H9 (cell line): ENCODE data around the gene TLR5. TPM values are rescaled to one million over a fixed set of nuclear protein-coding genes. Genes with fewer than 3 reads are reported as not detected.

ENCODE experiments used
- DNase-seq: peaks from one replicate; pipeline ENCODE4 v3.0.0-alpha.2; 2017
- H2AFZ ChIP-seq: one replicate; pipeline ENCODE4 v1.6.1; 2013; ENCODE audit warnings: mild to moderate bottlenecking, low read length, control low read depth, moderate library complexity
- H2AK5ac ChIP-seq: 2 replicates; pipeline ENCODE4 v1.6.1; 2013; ENCODE audit warnings: low read length, control low read depth, mixed read lengths; ENCODE audit not compliant: insufficient read length
- H2BK120ac ChIP-seq: one replicate; pipeline ENCODE4 v1.6.1; 2013; ENCODE audit warnings: low read depth, mild to moderate bottlenecking, low read length, control low read depth, inconsistent platforms; ENCODE audit not compliant: poor library complexity, severe bottlenecking
- H2BK12ac ChIP-seq: 2 replicates; pipeline ENCODE4 v1.6.1; 2013; ENCODE audit warnings: low read length, control low read depth, mixed read lengths, low read depth; ENCODE audit not compliant: insufficient read length
- H2BK15ac ChIP-seq: 2 replicates; pipeline ENCODE4 v1.6.1; 2013; ENCODE audit warnings: low read depth, low read length, control low read depth
- H2BK20ac ChIP-seq: one replicate; pipeline ENCODE4 v1.6.1; 2013; ENCODE audit warnings: low read depth, mild to moderate bottlenecking, low read length, control low read depth, inconsistent platforms; ENCODE audit not compliant: poor library complexity, severe bottlenecking
- H2BK5ac ChIP-seq: 2 replicates; pipeline ENCODE4 v1.6.1; 2013; ENCODE audit warnings: low read length, control low read depth, mixed read lengths; ENCODE audit not compliant: insufficient read length
- H3K14ac ChIP-seq: 2 replicates; pipeline ENCODE4 v1.6.1; 2013; ENCODE audit warnings: low read length, control low read depth; ENCODE audit not compliant: insufficient read depth
- H3K18ac ChIP-seq: 2 replicates; pipeline ENCODE4 v1.6.1; 2013; ENCODE audit warnings: low read depth, mild to moderate bottlenecking, mixed read lengths, low read length, control low read depth; ENCODE audit not compliant: insufficient read length
- H3K23ac ChIP-seq: 2 replicates; pipeline ENCODE4 v1.6.1; 2013; ENCODE audit warnings: low read length, control low read depth, mixed read lengths, low read depth; ENCODE audit not compliant: insufficient read length
- H3K23me2 ChIP-seq: 2 replicates; pipeline ENCODE4 v1.6.1; 2013; ENCODE audit warnings: low read depth, mild to moderate bottlenecking, mixed read lengths, low read length, control low read depth; ENCODE audit not compliant: insufficient read length, poor library complexity, severe bottlenecking
- H3K27ac ChIP-seq: 2 replicates; pipeline ENCODE4 v1.5.1; 2013; ENCODE audit warnings: low read length, control low read depth, mixed read lengths, low read depth; ENCODE audit not compliant: insufficient read length
- H3K27me3 ChIP-seq: 2 replicates; pipeline ENCODE4 v1.6.1; 2013; ENCODE audit warnings: low read length, control low read depth, inconsistent platforms; ENCODE audit not compliant: insufficient read depth
- H3K4ac ChIP-seq: 2 replicates; pipeline ENCODE4 v1.6.1; 2013; ENCODE audit warnings: low read depth, mild to moderate bottlenecking, control low read depth, inconsistent platforms, low read length, moderate library complexity
- H3K4me1 ChIP-seq: 2 replicates; pipeline ENCODE4 v1.6.1; 2013; ENCODE audit warnings: low read length, control low read depth, inconsistent platforms; ENCODE audit not compliant: insufficient read depth
- H3K4me2 ChIP-seq: 2 replicates; pipeline ENCODE4 v1.6.1; 2013; ENCODE audit warnings: low read length, control low read depth, mixed read lengths; ENCODE audit not compliant: insufficient read length, insufficient read depth
- H3K56ac ChIP-seq: 2 replicates; pipeline ENCODE4 v1.6.1; 2013; ENCODE audit warnings: low read depth, mild to moderate bottlenecking, mixed read lengths, low read length, control low read depth; ENCODE audit not compliant: insufficient read length
- H3K79me1 ChIP-seq: 2 replicates; pipeline ENCODE4 v1.6.1; 2013; ENCODE audit warnings: low read depth, mild to moderate bottlenecking, moderate library complexity, low read length, control low read depth, inconsistent platforms; ENCODE audit not compliant: insufficient read depth, poor library complexity, severe bottlenecking
- H3K79me2 ChIP-seq: 2 replicates; pipeline ENCODE4 v1.6.1; 2013; ENCODE audit warnings: low read length, control low read depth, inconsistent platforms; ENCODE audit not compliant: insufficient read depth
- H3K9ac ChIP-seq: 2 replicates; pipeline ENCODE4 v1.6.1; 2013; ENCODE audit warnings: low read length, control low read depth, mixed read lengths; ENCODE audit not compliant: insufficient read length; ENCODE audit errors: extremely low read depth
- H3K9me3 ChIP-seq: one replicate; pipeline ENCODE4 v1.6.1; 2013; ENCODE audit warnings: low read depth, low read length, inconsistent platforms; ENCODE audit not compliant: control insufficient read depth
- H3T11ph ChIP-seq: one replicate; pipeline ENCODE4 v1.6.1; 2013; ENCODE audit warnings: mild to moderate bottlenecking, low read length, control low read depth, inconsistent platforms
- H4K20me1 ChIP-seq: one replicate; pipeline ENCODE4 v1.6.1; 2013; ENCODE audit not compliant: control insufficient read depth, insufficient read length, insufficient read depth
- H4K5ac ChIP-seq: 2 replicates; pipeline ENCODE4 v1.6.1; 2013; ENCODE audit warnings: low read depth, mild to moderate bottlenecking, mixed read lengths, low read length, control low read depth; ENCODE audit not compliant: insufficient read length
- H4K8ac ChIP-seq: replicated peaks from 2 replicates; pipeline ENCODE4 v1.6.1; 2013; ENCODE audit warnings: low read length, control low read depth, mixed read lengths, low read depth; ENCODE audit not compliant: insufficient read length
- H4K91ac ChIP-seq: 2 replicates; pipeline ENCODE4 v1.6.1; 2013; ENCODE audit warnings: low read depth, mild to moderate bottlenecking, moderate library complexity, mixed read lengths, low read length, control low read depth; ENCODE audit not compliant: insufficient read length
- H3K27ac Mint-ChIP-seq, 3 experiments: 2 replicates in 2 of 3; 3 replicates in 1 of 3; pipeline ENCODE4 v1.8.0; 2020 to 2021; ENCODE audit warnings: mixed read lengths in 3 of 3, mild to moderate bottlenecking in 1 of 3, moderate library complexity in 1 of 3
- H3K27me3 Mint-ChIP-seq: 2 replicates; pipeline ENCODE4 v1.8.0; 2021; ENCODE audit warnings: low read depth, mild to moderate bottlenecking, moderate library complexity, mixed read lengths
- H3K36me3 Mint-ChIP-seq, 3 experiments: 2 replicates in 2 of 3; 3 replicates in 1 of 3; pipeline ENCODE4 v1.8.0; 2020 to 2021; ENCODE audit warnings: low read depth in 3 of 3, mixed read lengths in 3 of 3; ENCODE audit not compliant: insufficient read depth in 1 of 3
- H3K4me1 Mint-ChIP-seq, 2 experiments: 2 replicates each; pipeline ENCODE4 v1.8.0; 2020; ENCODE audit warnings: mixed read lengths in 2 of 2
- H3K4me3 Mint-ChIP-seq, 2 experiments: 2 replicates in 1 of 2; 3 replicates in 1 of 2; pipeline ENCODE4 v1.8.0; 2020 to 2021; ENCODE audit warnings: mild to moderate bottlenecking in 2 of 2, mixed read lengths in 2 of 2, moderate library complexity in 1 of 2
- H3K9me3 Mint-ChIP-seq, 2 experiments: 2 replicates in 1 of 2; 3 replicates in 1 of 2; pipeline ENCODE4 v1.8.0; 2020; ENCODE audit warnings: mild to moderate bottlenecking in 2 of 2, mixed read lengths in 2 of 2, moderate library complexity in 1 of 2
- CTCF ChIP-seq: fragments of 200-600 bp; sonication (generic); conservative IDR thresholded peaks from 3 replicates; pipeline ENCODE4 v1.8.0; 2021; ENCODE audit warnings: antibody characterized with exemption, mild to moderate bottlenecking
- WGBS: extraction: QIAGEN DNeasy Blood & Tissue Kit; methylation state at CpG from one replicate; pipeline ENCODE4 v1.1.7; 2013; ENCODE audit warnings: missing lambda C conversion rate, low lambda C conversion rate, mixed read lengths; ENCODE audit not compliant: insufficient read length; ENCODE audit errors: extremely low coverage; 5-methylcytosine and 5-hydroxymethylcytosine counted together
- total RNA-seq: library from RNA; stranded (reverse); gene quantifications from 2 replicates; pipeline ENCODE4 v1.2.1, GENCODE V29; 2021

The TLR5 gene
- total RNA-seq, 1 experiment from 2014 or later = not detected

GRCh38 chr1:223177681-223178080 lies 34.6 kb upstream of the TLR5 start:
- Histone ChIP-seq H3K4ac (no peak overlapping the region), H4K8ac (no peak overlapping the region), H2BK20ac (no peak overlapping the region), H2BK120ac (no peak overlapping the region), H2BK12ac (no peak overlapping the region), H3K27me3 (no peaks in the 10 kb centered on the region), H3T11ph (no peak overlapping the region), H4K91ac (no peak overlapping the region), H3K9ac (no peak overlapping the region), H4K20me1 (no peaks in the 10 kb centered on the region), H3K14ac (no peak overlapping the region), H3K79me2 (no peaks in the 10 kb centered on the region), H3K27ac (no peak overlapping the region), H3K23ac (no peak overlapping the region), H3K23me2 (no peaks in the 10 kb centered on the region), H2AK5ac (no peak overlapping the region), H2BK5ac (no peak overlapping the region), H3K79me1 (no peaks in the 10 kb centered on the region), H2BK15ac (no peak overlapping the region), H3K4me2 (no peak overlapping the region), H3K4me1 (no peaks in the 10 kb centered on the region), H3K9me3 (no peaks in the 10 kb centered on the region), H2AFZ (no peak overlapping the region), H4K5ac (no peak overlapping the region), H3K18ac (no peak overlapping the region), H3K56ac (no peak overlapping the region)
- H3K27ac Mint-ChIP-seq = no peak overlapping the region
- H3K36me3 Mint-ChIP-seq = peaks cover 0 to 4% (median 1%) of the 10 kb centered on the region in 3 experiments; a peak in 3 of 7 replicates
- no CpG with 5 or more reads among the region's 5 CpGs for WGBS
- peaks cover 2 to 5% of the 10 kb centered on the region in 2 experiments; a peak in 2 of 5 replicates for H3K9me3 Mint-ChIP-seq
- DNase-seq = no peak
- peaks cover 40% of the 10 kb centered on the region for H3K27me3 Mint-ChIP-seq
- H3K4me3 Mint-ChIP-seq = no peak overlapping the region
- peaks cover 14 to 17% of the 10 kb centered on the region in 2 experiments for H3K4me1 Mint-ChIP-seq
- no peak for TF ChIP-seq CTCF
